ENCODE data around the gene PRLHR. TPM values are rescaled to one million over a fixed set of nuclear protein-coding genes. Genes with fewer than 3 reads are reported as not detected.

The PRLHR gene
- total and polyA plus RNA-seq, 11 donors, result not detected

GRCh38 chr10:118569241-118569881 lies 26.1 kb downstream of the PRLHR start:
- Histone ChIP-seq H3K36me3 (no peaks in the 10 kb centered on the region), H3K27ac (peak overlapping the region in 1 of 12 donors; percentile 71), H3K27me3 (peaks cover 0 to 5% (median 0%) of the 10 kb centered on the region in 9 donors), H3K9me3 (no peaks in the 10 kb centered on the region), H3K4me3 (no peak overlapping the region), H3K4me1 (peaks cover 0 to 23% (median 9%) of the 10 kb centered on the region in 12 donors)
- no peak for ATAC-seq
- 85 to 96% (median 93%) methylated on average over 7 to 8 of the region's 8 CpGs for WGBS, 4 donors
- intact Hi-C loops (cut with DNase I), result loop anchor here in 9 of 10 donors (1.0 to 10.0 kb wide), 9 partner anchors 151 to 458 kb away; partner anchors contain the start of gene NANOS1 (in 2 of the 9)
- no peak for DNase-seq
- TF ChIP-seq CTCF (IDR thresholded peaks at IDR 0.05) (no peak), POLR2A (IDR thresholded peaks at IDR 0.05) (no peak)

- 20 to 23% (median 21%) methylated on average over 10 of the region's 10 CpGs for WGBS, 4 donors
- Histone ChIP-seq H3K9me3 (no peaks in the 10 kb centered on the region), H3K4me3 (peak overlapping the region in 2 of 12 donors; percentile 21 to 22), H3K4me1 (peaks cover 0 to 23% (median 9%) of the 10 kb centered on the region in 12 donors), H3K27ac (no peak overlapping the region), H3K27me3 (peaks cover 0 to 5% (median 0%) of the 10 kb centered on the region in 9 donors), H3K36me3 (no peaks in the 10 kb centered on the region)
- intact Hi-C loops (cut with DNase I), result loop anchor here in 8 of 10 donors (1.0 to 10.0 kb wide), 9 partner anchors 152 to 459 kb away; partner anchors contain the start of gene NANOS1 (in 2 of the 8)
- DNase-seq, result peak in 2 of 5 donors; percentile 48 to 54
- peak; percentile 64 to 82 (median 78) for TF ChIP-seq CTCF (IDR thresholded peaks at IDR 0.05)
- no peak for TF ChIP-seq POLR2A (IDR thresholded peaks at IDR 0.05)
- peak in 3 of 4 donors; percentile 35 to 73 (median 58) for ATAC-seq
Measured at GRCh38 chr10:118568327-118568848, 27.1 kb downstream of the PRLHR start.

GRCh38 chr10:118567701-118568248 lies 27.7 kb downstream of the PRLHR start:
- ATAC-seq (no peak), DNase-seq (no peak)
- TF ChIP-seq POLR2A (IDR thresholded peaks at IDR 0.05) (no peak), CTCF (IDR thresholded peaks at IDR 0.05) (no peak)
- intact Hi-C loops (cut with DNase I), result loop anchor here in 9 of 10 donors (1.0 to 10.0 kb wide), 9 partner anchors 153 to 460 kb away; partner anchors contain the start of gene NANOS1 (in 2 of the 9)
- WGBS, 4 donors, result 58 to 71% (median 64%) methylated on average over 11 of the region's 11 CpGs
- Histone ChIP-seq H3K27ac (no peak overlapping the region), H3K27me3 (peaks cover 0 to 5% (median 0%) of the 10 kb centered on the region in 9 donors), H3K36me3 (no peaks in the 10 kb centered on the region), H3K4me3 (no peak overlapping the region), H3K4me1 (peaks cover 0 to 23% (median 9%) of the 10 kb centered on the region in 12 donors), H3K9me3 (peaks cover 0 to 4% (median 0%) of the 10 kb centered on the region in 12 donors)

GRCh38 chr10:118566911-118567310 lies 28.5 kb downstream of the PRLHR start:
- no peak for ATAC-seq
- 76 to 83% (median 82%) methylated on average over 8 of the region's 8 CpGs for WGBS, 4 donors
- intact Hi-C loops (cut with DNase I), result loop anchor here in 7 of 10 donors (1.0 to 10.0 kb wide), 7 partner anchors 153 to 460 kb away; partner anchors contain the start of gene NANOS1 (in 2 of the 7)
- DNase-seq, result no peak
- TF ChIP-seq CTCF (IDR thresholded peaks at IDR 0.05) (no peak), POLR2A (IDR thresholded peaks at IDR 0.05) (no peak)
- Histone ChIP-seq H3K9me3 (peaks cover 0 to 12% (median 2%) of the 10 kb centered on the region in 12 donors), H3K4me1 (peaks cover 0 to 23% (median 9%) of the 10 kb centered on the region in 12 donors), H3K4me3 (no peak overlapping the region), H3K27ac (no peak overlapping the region), H3K36me3 (no peaks in the 10 kb centered on the region), H3K27me3 (peaks cover 0 to 5% (median 0%) of the 10 kb centered on the region in 9 donors)
